NK-92 (cell line): ENCODE results near the gene BIRC7.

Experiments
- DNase-seq: peaks from one replicate; lab custom pipeline; 2025; ENCODE audit not compliant: unreplicated experiment; lab: John Stamatoyannopoulos, UW

BIRC7 gene

DNA sequence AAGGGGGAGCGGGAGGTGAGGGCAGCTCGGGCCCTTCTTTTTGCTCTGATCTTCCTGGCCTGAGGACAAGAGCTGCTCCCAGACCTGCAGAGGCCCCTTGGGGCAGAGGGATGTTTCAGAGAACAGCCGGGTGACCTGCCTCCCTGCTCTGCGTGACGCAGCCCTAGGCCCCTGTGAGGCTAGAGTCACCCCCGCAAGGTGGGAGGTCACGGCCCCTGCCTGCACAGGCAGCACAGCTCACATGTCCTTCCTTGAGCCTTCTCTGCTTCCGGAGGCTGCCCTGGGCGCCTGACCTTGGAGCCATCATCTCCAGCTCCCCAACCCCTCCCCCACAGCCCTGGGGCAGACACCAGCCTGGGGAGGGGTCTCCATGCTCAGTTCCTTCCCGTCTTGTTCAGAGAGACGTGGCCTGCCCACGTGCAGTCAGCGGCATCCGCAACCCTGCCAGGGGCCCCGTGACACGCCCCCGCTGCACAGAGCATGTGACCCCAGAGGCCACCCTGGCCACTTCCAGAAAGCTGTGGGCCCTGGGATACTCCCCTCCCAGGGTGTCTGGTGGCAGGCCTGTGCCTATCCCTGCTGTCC lies at the start of gene BIRC7:
BIRC7 (plus strand) TSS at position 507 of the 585 bp plus-strand sequence. CDS start 192 bp downstream, outside the sequence.
- DNase-seq: no peak

GRCh38 chr20:63186084-63186483 lies 49.6 kb upstream of the BIRC7 start:
- DNase-seq: no peak

- no peak for DNase-seq
Measured at GRCh38 chr20:63186528-63187316, 49.0 kb upstream of the BIRC7 start.

GRCh38 chr20:63187338-63188158 lies 48.2 kb upstream of the BIRC7 start:
- DNase-seq: no peak

- DNase-seq: no peak
Measured at GRCh38 chr20:63188159-63188442, 47.6 kb upstream of the BIRC7 start.

GRCh38 chr20:63188641-63189321 lies 46.9 kb upstream of the BIRC7 start:
- no peak for DNase-seq

GRCh38 chr20:63189322-63189642 lies 46.4 kb upstream of the BIRC7 start:
- no peak for DNase-seq

DNA sequence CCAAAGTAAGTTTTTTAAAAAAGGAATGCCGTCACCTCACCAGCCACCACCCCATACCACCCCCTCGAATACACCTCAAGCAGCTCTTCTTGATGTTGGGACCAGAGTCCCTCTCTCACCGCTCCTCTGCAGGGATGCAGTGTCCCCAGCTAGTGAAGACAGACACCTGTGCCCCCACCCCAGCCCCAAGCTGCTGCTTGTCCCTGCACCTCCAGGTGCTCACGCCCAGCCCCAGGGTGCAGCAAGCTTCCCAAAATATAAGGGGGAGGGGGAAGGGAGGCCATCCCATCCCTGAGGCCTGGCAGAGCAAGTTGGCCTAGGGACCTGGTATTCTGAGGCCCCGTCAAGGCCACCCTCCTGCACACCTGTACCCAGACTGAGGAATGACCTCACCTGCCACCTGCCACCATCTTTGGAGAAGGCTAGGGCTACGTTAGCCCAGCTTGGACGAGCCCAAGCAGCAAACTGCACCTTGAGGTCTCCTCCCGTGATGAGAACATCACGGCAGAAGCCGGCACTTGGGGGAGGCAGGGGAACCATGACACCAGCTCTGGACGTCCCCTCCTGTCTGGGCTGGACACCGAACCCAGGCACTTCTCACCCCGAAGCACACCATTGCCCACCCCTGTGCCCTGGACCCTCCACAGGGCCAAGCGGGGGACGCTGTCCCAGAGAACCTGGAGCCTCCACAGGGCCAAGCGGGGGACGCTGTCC lies 45.7 kb upstream of the BIRC7 start:
- no peak for DNase-seq

GRCh38 chr20:63190828-63191227 lies 44.9 kb upstream of the BIRC7 start:
- DNase-seq: no peak

- no peak for DNase-seq
Measured at GRCh38 chr20:63191400-63191799, 44.3 kb upstream of the BIRC7 start.

DNA sequence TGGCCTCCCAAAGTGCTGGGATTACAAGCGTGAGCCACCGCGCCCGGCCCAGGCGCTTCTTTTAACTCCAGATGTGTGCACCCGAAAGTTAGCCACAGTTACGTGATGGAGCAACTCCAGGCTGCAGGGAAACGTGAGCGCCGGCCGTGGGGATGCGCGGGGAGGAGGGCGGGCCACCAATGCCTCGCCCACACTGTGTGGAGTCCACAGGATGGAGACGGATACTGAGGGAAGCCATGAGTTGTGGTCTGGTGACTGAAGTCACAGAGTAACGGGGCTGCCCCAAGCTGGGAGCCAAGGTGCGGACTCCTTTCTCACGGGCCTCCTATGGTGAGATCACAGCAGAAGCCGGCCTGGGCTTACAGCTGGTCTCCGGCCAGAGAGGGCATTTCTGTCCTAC lies 43.0 kb upstream of the BIRC7 start:
- DNase-seq: no peak

GRCh38 chr20:63194007-63194796 lies 41.5 kb upstream of the BIRC7 start:
- DNase-seq: no peak

DNA sequence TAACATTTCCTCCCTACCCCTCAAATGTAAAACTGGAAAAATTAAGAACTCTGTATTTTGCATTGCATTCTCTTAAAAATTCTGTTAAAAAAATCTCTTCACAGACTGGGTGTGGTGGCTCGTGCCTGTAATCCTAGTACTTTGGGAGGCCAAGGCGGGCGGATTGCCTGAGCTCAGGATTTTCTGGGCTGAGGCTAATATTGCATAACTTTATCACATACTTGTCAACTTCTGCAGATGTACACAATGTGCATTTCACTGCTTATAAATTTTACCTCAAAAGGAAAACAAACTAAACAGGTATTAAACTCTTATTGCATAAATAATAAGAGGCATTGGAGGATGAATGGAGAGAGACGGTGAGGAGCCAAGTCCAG lies 40.9 kb upstream of the BIRC7 start:
- no peak for DNase-seq

DNA sequence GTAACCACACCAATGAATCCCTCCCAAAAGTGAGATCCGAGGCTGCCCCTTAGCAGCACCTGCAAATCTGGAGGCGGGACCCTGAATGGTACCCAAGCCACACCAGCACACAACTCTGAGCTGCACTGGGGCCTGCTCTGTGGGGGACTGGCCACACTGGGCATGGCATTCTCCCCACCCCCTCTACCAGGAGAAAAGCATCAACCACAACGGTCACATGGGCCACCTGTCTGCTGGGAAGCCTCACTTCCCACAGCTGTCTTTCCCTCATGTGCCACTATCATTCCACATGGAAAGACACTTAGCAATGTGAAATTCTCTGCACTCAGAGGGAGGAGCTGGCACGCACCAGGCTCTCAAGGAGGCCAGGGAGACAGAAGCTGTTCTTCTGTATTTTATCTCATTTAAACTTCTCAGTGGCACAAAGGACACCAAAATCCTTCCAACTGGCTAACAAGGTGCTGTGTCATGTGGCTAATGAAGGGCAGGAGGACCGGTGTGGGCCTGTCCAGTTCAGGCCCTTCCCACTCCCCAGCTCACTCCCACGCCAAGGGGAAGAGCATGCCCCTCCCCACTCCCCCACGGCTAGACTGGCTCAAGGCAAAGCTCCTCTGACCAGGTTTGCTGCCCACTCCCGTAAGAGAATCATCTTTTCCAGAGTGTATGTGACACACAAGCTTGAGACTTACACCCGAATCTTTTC lies 38.8 kb upstream of the BIRC7 start:
- no peak for DNase-seq

GRCh38 chr20:63198606-63199005 lies 37.1 kb upstream of the BIRC7 start:
- no peak for DNase-seq

GRCh38 chr20:63202021-63202420 lies 33.7 kb upstream of the BIRC7 start:
- DNase-seq: no peak

DNA sequence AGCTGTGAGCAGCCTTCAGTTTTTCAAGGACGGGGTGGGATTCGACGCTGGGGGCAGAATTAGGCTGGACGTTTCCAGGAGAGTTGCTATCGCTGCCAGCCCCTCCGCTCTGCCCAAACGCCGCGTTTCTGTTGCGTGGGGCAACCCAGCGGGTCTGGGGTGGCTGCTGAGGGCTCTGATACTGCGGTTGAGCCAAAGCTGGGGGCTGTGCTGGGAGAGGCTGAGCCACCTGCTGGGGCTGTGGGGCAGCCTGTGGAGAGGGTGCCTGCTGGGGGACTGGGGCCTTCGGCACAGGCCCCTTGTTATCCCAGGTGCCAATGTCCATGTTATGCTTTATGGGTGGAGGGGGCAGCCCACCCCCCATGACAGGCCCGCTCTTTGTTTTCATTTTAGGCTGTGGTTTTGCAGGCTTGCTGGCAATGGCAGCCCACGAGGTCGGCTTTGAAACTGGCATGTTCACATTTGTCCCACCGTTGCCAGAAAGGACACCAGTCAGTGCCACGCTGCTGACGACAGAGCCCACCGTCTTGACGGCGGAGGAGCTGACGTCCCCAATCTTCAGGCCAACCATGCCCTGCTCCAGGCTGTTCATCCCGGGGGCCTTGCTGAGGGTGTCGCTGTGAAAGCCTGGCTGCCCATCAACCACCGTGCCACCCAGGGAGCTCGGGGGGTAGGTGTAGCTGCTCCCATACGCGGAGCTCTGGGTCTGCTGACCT lies 32.7 kb upstream of the BIRC7 start:
- DNase-seq: no peak

DNA sequence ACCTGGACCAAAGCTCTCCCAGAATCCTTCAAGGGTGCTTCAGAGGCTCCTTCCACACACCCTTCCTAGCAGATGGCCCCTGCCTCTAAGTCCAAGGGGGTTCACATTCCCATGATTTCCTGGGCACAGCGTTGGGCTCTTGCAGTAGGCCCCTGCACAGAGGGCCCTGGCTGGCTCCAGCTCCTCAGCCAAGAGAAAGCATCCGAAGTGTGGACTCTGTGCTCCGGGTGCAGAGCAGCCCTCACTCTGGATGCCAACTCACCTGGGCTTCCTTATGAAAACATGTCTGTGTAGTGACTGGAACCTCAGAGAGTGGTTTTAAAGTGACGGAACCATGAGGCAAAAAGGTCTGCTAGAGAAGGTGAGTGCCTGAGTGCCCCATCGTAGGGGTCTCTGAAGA lies 31.3 kb upstream of the BIRC7 start:
- DNase-seq: no peak

DNA sequence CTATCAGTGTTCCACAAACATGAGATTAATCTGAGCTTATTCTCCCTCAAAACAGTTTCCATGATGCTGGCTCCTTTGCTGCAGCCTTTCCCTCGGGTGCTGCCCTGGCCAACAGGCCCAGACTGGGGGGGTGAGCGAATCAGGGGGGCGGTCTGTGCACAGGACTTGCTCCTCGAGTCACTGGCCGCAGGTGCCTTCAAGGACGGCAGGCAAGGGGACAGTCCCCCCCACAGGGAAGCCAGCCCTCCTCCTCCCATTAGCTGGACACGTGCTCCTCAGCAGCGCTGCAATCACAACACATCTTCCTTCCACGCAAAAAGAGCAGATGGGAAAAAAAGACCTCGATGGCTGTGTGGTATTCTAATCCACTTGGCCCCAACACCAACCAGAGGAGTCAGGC lies 29.8 kb upstream of the BIRC7 start:
- DNase-seq: no peak
